ENCODE data around the gene TMOD1. TPM values are rescaled to one million over a fixed set of nuclear protein-coding genes. Genes with fewer than 3 reads are reported as not detected.

The TMOD1 gene
- total and polyA plus RNA-seq, 2 of the 8 experiments (the other 6 are each of a cell fraction or from before 2014, with no cell fraction given) = 0.17 to 0.88 TPM

GRCh38 chr9:97562542-97562941 lies 61.1 kb downstream of the TMOD1 start (continued):
- TF ChIP-seq KDM5A (IDR thresholded peaks at IDR 0.05; ENCODE audit: low read length) (no peak), TBP (IDR thresholded peaks at IDR 0.05; ENCODE audit: low read depth, low read length) (no peak), ASH2L (IDR thresholded peaks at IDR 0.05; ENCODE audit: low read length) (no peak), ZNF274 (IDR thresholded peaks at IDR 0.05; ENCODE audit: borderline replicate concordance, extremely low read depth, low read length) (no peak), CBX8 (IDR thresholded peaks at IDR 0.05; ENCODE audit: borderline replicate concordance, low read depth, low read length) (no peak), TAF1 (IDR thresholded peaks at IDR 0.05; ENCODE audit: low read depth, low read length) (no peak), SIX5 (IDR thresholded peaks at IDR 0.05; ENCODE audit: low read depth, low read length) (no peak), MAFK (IDR thresholded peaks at IDR 0.05; ENCODE audit: low read depth, low read length) (no peak), POLR2AphosphoS5 (IDR thresholded peaks at IDR 0.05; ENCODE audit: low read depth, low read length) (no peak), BCL11A (IDR thresholded peaks at IDR 0.05; ENCODE audit: low read depth in 2 of 2, low read length in 2 of 2) (no peak)

Data from H1 (cell line).